ENCODE data around the gene GGT6.

DNA sequence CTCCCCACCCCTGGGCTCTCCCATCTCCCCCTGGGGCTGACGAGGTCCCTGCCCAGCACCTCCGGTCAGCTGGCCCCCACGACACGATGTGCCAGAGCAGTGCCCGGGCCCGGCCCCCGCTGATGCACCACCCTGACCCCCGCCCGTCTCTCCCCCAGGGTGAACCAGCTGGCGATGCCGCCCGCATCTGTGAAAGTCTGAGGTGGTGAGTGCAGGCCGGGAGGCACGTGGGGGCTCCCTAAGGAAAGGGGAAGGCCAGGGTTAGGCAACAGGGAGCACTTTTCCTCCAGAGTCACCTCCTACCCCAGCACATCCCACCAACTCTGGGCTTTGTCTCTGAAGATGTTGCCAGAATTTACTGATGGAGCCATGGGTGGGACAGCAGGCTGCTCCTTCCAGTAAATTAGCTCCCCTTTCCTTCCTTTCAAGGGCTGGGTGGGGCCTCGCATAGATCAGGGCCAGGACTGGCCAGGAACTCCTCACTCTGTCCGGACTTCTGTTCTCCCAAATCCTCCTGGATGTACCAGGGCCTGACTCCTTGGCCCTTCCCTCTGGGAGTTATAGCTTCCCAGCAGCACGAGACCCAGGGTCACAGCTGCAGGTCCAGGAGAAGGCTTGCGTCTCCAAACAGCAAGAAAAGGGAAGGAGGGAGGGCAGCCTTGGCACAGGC, 23.5 kb downstream of the GGT6 start:
- TF ChIP-seq, protein P1, sequence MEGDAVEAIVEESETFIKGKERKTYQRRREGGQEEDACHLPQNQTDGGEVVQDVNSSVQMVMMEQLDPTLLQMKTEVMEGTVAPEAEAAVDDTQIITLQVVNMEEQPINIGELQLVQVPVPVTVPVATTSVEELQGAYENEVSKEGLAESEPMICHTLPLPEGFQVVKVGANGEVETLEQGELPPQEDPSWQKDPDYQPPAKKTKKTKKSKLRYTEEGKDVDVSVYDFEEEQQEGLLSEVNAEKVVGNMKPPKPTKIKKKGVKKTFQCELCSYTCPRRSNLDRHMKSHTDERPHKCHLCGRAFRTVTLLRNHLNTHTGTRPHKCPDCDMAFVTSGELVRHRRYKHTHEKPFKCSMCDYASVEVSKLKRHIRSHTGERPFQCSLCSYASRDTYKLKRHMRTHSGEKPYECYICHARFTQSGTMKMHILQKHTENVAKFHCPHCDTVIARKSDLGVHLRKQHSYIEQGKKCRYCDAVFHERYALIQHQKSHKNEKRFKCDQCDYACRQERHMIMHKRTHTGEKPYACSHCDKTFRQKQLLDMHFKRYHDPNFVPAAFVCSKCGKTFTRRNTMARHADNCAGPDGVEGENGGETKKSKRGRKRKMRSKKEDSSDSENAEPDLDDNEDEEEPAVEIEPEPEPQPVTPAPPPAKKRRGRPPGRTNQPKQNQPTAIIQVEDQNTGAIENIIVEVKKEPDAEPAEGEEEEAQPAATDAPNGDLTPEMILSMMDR (IDR thresholded peaks at IDR 0.05): no peak
- TF ChIP-seq POLR2A (IDR thresholded peaks at IDR 0.05) (no peak), POLR2AphosphoS5 (IDR thresholded peaks at IDR 0.05) (no peak), EP300 (IDR thresholded peaks at IDR 0.05; ENCODE audit: low read depth) (no peak)
